GM19193 (cell line): ENCODE data around the gene COX5A.
A peak's percentile ranks its signal among the peaks of the same experiment; 100 is the strongest.

ENCODE experiments used
- POLR2A ChIP-seq: IDR thresholded peaks from 4 replicates; pipeline ENCODE4 v1.6.1; 2011; ENCODE audit not compliant: insufficient read depth, insufficient read length; ENCODE audit errors: extremely low read depth

The COX5A gene

GRCh38 chr15:74958908-74959585 lies 21.2 kb upstream of the COX5A start:
- no peak for TF ChIP-seq POLR2A

GRCh38 chr15:74958320-74958907 lies 20.5 kb upstream of the COX5A start:
- TF ChIP-seq POLR2A: no peak

GRCh38 chr15:74957476-74958035 lies 19.7 kb upstream of the COX5A start:
- TF ChIP-seq POLR2A: no peak

GRCh38 chr15:74956648-74957475 lies 19.0 kb upstream of the COX5A start, which contains the start of gene RPP25:
Gene RPP25 (minus strand): TSS chr15:74956772. CDS start chr15:74956583, 189 bp downstream.
- peak; percentile 64 for TF ChIP-seq POLR2A

- no peak for TF ChIP-seq POLR2A
These were observed 18.1 kb upstream of the COX5A start for GRCh38 chr15:74955796-74956647.

- no peak for TF ChIP-seq POLR2A
These were observed 17.1 kb upstream of the COX5A start for GRCh38 chr15:74955017-74955416.

GRCh38 chr15:74954515-74954914 lies 16.6 kb upstream of the COX5A start:
- no peak for TF ChIP-seq POLR2A

- TF ChIP-seq POLR2A: no peak
These were observed 13.1 kb upstream of the COX5A start for GRCh38 chr15:74951006-74951405.

GRCh38 chr15:74950078-74950908 lies 12.4 kb upstream of the COX5A start:
- TF ChIP-seq POLR2A: no peak

- no peak for TF ChIP-seq POLR2A
These were observed 642 bp downstream of the COX5A start for GRCh38 chr15:74937272-74937589.

GRCh38 chr15:74933573-74933972 lies 4.3 kb downstream of the COX5A start:
- no peak for TF ChIP-seq POLR2A

- no peak for TF ChIP-seq POLR2A
These were observed 9.1 kb downstream of the COX5A start for GRCh38 chr15:74928771-74929198.

GRCh38 chr15:74924525-74924924 lies 13.3 kb downstream of the COX5A start:
- no peak for TF ChIP-seq POLR2A

GRCh38 chr15:74920456-74920855 lies 17.4 kb downstream of the COX5A start:
- no peak for TF ChIP-seq POLR2A

- TF ChIP-seq POLR2A: no peak
These were observed 20.2 kb downstream of the COX5A start for GRCh38 chr15:74917676-74918075.

- TF ChIP-seq POLR2A: no peak
These were observed 24.8 kb downstream of the COX5A start for GRCh38 chr15:74913041-74913440.
